GM18520 (cell line): ENCODE data around the gene SORCS2.

Experiments
- ATAC-seq: cut with Tn5 transposase; IDR thresholded peaks from one replicate; pipeline ENCODE4 v1.9.1; 2021; ENCODE audit not compliant: unreplicated experiment

SORCS2 gene

DNA sequence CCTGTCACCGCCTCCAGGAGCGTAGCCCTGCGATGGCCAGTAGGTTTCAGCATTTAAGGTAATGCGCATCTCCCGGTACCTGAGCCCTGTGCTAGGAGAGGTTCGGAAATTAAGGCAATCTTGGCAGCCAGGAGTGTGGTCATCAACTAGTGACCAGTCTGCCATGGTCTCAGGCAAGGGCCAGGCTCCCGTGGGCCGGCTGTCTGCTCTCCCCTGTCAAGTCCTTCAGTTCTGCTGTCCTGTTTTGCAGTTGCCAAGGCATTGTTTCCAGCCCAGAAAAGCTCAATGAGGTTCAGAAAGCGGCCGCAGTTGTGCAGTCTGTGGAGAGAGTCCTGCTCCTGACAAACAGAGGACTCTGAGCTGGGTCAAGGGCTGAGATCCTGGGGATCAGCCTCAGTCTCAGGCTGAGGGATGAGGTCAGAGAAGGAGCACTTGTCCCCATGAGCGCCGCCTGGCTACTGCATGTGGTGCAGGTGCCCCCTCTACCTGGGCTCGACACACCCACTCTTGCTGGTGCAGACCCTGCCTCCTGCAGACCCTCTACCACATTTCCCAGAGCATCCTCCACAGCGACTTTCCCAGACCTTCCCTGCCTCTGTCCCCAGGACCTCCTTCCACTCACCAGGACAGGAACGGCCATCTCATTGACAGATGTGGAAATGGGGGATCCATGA, 295.8 kb downstream of the SORCS2 start:
- ATAC-seq, result no peak

DNA sequence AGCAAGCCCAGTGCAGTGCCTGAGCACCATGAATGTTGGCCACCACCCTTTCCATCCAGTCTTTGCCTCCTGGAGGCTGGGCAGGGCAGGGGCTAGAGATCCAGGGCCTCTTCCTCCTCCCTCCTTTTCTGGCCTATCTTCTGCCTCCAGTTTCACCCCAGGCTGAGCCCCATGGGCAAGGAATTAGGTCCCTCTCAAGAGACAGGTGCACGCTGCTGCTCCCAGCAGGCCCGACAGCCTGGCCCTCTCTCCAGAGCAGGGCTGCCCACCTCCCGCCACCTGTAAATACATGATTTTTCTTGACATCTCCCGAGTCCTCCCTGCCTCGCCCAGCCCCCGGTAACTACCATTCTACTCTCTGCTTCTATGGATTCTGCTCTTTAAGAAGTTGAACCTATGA, 299.6 kb downstream of the SORCS2 start:
- no peak for ATAC-seq

DNA sequence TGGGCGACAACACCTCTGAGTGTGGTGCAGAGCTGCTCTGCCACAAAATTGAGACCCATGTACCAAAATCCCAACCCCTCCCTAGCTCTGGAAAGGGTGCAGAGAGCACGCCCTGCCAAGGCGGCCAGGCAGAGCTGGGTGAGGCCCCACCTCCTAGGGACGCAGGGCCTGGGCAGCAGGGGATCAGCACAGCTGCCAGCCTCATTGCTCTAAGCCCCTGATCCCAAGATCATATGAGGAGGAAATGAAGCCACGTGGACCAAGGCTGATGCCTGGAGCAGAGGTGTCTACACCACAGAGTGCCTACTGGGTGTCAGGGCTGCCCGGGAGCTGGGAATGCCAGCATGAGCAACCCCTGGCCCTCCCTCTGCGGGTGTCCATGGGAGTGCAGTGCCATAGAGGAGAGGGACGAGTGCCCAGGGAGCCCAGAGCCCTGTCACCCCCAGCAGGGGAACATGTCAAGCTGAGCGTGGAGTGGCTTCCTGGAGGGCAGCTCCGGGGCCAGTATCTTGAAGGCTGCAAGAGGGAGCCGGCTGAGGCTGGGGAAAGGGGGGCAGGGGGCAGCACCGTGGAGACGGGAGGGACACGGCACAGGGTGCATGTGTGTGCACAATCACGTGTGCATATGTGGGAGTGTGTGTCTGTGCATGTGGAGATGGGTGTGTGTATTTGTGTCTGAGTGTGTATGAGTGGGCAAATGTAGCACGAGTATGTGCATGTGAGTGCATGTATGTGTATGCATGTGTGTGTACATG, 306.3 kb downstream of the SORCS2 start:
- no peak for ATAC-seq

DNA sequence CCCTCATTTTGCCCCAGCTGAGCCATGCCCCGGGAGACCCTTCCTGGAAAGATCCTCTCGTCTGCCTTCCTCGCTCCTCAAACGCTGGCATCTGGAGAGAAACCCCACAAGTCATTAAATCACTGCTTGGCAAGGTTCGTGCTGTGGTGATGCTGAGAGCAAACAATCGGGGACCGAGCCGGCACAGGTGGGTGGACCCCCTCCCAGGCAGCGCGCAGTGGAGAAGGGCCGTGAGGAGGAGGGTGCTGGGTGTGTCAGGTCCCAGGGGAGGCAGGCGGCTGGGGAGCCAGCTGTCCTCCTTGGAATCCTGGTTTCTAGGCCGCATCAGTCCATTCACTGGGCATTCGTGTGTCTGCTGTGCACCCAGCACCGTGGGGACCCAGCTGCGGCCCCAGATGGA, 307.3 kb downstream of the SORCS2 start:
- no peak for ATAC-seq

DNA sequence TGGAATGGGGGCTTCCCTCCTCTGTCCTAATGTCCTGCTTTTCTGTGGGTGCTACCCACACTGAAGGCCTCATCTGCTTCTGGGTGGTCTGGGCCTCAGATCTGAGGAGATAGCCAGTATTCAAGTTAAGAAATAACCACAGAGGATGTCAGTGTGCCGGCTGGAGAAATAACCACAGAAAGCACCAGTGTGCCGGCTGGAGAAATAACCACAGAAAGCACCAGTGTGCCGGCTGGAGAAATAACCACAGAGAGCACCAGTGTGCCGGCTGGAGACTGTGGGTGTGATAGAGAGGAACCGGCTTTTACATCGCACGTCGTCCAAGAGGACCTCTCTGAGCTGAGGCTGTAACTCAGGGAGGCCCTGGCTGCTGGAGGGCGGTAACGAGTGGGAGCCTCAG, 308.1 kb downstream of the SORCS2 start:
- no peak for ATAC-seq

DNA sequence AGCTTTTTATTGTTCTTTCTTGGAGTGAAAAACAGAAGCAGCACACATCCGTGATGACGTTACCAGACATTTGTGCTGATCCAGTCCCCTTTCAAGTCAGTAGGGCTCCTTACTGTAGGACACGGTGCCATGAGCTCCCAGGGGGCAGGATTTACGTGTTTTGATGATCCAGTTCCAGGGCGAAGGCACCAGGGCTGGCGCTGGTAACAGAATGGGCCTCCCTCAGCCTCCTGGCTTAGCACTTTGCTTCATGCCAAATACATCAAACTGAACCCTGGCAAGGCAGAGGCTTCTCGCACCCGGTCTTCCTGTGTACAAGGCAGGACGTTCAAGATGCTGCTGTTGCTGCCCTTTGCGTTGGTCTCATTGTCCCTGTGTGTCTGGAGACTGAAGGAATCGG, 309.0 kb downstream of the SORCS2 start:
- ATAC-seq, result no peak

DNA sequence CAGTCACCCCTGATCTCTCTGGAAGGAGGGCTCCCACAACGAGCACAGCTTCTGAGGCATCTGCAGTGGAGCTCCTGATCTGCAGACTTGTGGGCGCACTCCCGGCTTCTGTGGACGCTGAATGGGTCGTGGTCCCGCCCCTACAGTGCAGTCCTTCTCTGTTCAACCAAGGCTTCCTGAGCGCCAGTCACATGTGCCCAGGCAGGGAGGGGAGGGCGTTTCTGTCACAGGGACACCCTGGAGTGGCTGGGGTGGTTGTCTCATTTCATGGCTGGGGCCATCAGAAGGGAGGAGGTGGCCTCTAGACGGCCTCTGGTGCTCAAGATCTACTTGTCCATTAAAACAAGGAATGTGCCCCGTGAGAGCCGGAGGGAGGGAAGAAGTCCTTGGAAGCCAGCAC, 309.5 kb downstream of the SORCS2 start:
- ATAC-seq, result no peak

DNA sequence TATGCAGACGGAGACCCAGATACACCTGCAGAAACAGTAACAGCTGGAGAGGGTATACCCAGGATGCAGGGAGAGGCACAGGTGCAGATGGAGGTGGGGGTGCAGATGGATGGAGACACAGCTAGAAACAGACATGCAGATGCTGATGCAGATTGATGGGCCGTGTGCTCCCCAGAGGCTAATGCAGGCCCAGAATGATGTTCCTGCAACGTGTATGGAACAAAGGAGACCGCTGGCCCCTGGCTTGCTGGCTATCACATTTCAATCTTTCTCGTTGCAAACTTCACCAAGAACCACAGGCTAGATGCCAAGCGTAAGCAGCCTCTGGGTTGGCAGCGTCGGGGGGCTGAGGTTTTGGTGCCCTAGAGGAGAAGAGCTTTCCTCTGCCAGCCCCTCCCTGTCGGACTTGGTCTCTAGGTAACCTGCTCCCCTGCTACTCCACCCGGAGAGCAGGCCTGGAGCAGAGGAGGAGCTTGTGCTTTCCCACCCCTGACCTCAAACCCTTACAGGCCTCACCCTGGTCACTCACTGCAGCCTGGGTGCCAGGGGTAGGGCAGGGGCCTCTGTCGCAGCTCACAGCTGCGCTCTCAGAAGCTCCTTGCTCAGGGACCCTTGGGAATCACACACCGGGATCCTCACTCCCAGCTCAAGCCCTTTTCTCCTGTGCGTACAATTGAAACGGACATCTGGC, 311.4 kb downstream of the SORCS2 start:
- no peak for ATAC-seq

DNA sequence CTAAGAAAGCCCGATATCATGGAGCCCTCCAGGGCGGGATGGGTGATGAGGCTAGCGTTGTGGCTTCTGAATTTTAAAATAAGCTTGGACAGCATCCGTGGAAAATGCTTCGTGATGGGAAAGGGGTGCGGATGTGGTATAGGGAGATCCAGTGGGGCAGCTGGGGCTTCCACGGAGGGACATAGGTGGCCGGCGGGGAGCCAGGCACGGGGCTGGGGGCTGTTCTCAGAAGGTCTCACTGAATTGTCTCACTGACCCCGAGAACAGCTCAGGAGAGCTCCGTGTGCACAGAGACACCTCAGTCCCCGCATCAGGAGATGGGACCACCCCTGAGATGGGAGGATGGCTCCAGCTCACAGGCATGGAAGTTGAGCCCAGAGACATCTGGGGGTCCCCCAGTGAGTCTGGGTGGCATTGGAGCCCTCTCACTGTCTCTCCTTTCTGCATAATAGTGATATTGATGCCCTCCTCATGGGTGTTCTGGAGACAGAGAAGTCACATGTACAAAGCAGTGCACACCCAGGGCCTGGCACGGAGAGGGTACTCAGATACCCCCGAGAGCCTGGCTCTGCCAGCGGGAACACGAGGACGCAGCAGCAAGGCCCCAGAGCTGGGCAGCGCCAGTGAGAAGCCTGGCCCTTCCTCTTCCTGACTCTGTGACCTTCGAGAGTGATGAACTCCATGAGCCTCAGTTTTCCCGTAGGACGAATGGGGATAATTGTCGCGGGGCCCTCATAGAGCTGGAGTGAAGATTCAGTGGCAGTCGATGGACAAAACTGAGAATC, 313.0 kb downstream of the SORCS2 start:
- no peak for ATAC-seq

DNA sequence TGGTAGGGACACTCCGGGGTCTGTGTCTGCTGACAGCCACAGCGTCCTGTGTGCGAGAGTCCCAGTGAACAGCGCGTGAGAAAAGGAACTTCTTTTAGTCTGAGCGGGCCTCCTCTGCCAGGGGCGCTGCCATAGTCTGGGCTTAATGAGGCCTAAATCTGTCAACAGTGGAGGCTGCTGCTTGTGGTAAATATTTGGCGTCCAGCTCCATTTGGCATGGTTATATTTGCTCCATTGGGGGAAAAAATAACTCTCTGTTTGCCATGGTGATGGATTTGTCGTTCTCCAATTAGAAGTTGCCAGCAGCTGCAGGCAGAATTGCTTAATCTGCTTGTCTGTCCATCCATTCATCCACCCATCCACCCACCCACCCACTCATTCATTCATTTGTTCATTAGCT, 313.8 kb downstream of the SORCS2 start:
- ATAC-seq, result no peak

DNA sequence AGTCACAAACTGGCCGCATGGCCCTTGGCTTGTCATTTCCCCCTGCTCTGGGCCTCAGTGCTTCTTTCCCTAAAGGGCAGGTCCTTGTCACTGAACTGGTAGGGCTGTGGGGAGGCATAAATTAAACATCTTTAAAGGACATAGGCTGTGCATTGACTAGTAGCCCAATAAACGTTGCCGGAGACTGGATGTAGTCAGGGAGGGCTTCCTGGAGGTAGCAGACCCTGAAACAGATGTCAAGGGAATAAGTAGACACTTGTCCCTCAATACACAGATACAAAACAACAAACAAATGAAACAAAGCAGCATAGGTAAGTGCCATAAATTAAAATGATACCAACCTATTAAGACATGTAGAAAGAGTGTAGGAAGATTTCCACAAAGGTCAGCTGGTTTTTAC, 314.2 kb downstream of the SORCS2 start:
- no peak for ATAC-seq

DNA sequence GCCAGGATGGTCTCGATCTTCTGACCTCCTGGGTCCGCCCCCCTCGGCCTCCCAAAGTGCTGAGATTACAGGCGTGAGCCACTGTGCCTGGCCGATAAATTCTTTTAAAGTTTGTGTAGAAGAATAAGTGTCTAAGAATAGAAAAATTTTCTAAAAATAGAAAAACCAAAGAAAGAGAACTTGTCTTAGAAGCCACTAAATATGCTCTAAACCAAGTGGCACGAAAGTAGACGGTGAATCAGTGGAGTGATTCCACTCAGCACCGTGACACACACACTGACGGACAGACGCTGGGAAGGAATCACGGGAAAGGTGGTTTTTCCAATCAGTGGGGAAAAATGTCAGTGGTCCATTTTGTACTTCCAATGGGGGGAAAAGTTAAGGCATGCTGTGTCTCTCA, 315.0 kb downstream of the SORCS2 start:
- no peak for ATAC-seq

DNA sequence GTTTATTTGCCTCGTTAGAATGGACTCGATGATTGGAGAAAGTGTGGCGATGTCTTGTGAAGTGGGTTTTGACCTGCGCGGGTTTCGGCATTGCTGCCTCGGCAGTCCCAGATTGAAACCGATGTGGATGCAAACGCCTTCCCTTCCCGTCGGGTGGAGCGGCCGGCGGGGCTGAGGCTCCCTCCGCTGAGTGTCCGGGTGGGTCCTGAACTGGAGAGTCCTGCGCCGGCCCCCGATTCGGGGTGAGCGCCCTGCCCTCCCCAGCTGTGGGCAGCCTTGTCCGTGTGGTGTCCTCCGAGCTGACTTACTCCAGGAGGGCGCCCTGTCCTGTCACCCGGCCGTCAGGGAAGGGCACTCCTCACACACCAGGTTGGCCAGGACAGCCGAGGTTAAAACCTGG, 317.7 kb downstream of the SORCS2 start:
- no peak for ATAC-seq

DNA sequence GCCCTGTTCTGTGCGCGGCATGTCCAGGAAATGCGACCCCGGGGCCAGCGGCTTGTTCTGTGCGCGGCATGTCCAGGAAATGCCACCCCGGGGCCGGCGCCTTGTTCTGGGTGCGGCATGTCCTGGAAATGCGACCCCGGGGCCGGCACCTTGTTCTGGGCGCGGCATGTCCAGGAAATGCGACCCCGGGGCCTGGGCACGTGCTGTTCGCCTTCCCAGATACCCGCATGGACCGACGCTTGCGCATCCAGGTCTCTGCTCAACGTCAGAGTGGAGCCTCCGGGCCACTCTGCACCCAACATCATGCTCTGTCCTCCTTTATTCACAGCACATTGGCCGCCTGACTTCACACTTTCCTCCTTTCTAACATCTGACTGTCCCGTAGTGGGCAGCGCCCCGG, 318.2 kb downstream of the SORCS2 start:
- no peak for ATAC-seq

DNA sequence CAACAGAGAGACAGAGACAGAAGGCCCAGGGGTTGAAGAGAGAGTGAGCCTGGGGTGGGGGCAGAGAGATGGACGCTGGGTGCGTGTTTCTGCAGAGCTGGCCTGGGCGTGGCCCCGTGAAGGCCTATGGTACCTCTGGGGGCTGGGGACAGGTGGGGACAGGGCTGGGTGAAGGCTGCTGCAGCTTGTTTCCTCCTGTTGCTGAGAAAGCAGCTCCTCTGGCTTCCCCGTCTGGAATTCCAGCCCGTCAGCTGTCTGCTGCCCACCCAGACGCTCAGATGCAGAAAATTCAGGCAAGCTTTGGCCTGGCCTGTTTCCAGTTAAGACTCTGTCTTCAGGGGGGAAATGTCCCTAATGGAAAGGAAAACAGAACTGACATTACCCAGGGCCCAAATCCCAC, 319.2 kb downstream of the SORCS2 start:
- ATAC-seq, result no peak

DNA sequence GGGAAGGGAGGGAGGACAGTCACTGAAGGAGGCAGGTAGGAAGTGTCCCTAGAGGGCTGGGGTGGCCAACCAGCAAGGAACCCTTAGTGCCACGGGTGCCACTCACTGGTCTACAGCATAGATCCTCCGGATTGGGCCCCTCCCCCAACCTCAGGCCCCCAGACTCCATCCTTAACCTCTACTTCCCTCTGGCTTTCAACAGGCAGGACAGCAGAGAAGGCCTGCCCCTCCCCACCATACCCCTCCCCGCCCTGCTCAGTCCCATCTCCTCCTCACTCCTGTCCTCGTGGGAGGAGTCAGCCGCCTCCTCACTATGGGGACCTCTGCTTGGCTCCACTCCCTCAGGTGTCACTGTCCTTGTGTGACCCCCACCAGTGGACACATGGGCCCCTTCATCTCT, 320.1 kb downstream of the SORCS2 start:
- no peak for ATAC-seq

DNA sequence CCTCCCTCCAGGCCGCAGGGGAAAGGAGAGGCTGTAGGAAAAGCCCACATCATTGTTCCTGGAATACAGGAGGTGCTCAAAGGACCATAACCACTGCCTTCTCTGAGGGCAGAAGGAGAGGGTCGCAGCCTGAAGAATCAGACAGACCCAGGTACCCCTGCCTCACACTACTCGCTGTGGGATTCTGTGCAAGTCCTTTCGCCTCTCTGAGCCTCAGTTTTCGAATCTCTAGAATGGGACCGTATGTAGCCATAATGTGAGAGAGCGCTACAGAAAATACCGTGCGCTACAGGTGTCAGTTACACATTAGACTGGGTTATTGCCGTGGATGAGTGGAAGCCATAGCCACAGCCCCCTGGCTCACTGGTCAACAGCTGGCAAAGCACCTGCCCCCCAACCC, 320.6 kb downstream of the SORCS2 start:
- no peak for ATAC-seq

DNA sequence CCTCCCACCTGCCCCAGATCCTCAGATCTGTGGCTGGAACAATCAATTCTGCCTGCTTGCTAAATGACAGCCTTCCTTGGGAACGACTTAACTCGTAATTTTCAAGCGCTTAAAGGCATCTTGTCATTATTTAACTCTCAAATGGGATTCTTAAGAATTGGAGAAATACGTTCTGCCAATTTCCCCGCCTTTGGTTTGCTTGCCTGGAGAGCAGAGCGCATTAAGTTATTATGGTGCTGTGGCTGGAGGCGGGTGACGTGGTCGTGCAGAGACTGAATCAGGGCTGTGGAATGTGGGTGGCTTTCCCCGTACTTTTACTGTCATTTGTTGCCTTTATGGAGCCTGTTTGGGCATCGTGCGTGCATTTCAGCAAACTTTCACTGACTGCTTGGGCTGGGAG, 321.3 kb downstream of the SORCS2 start:
- ATAC-seq, result no peak

DNA sequence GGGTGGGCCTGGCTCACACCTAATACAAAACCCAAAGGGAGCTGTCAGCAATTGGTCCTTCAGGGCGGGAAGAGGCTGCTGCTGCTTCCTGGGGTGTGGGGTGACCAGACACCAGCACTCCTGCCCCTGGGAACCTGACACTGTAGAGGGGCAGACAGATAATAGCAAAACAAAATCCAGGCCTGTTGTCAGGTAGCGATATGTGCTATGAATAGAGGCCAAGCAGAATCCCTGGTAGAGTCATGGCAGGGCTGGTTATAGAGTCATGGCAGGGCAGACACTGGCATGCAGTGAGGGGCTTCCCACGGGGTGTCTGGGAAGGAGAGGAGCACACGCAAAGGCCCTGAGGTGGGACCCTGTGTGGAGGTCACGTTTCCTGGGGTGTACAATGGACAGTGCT, 321.9 kb downstream of the SORCS2 start:
- ATAC-seq, result no peak

DNA sequence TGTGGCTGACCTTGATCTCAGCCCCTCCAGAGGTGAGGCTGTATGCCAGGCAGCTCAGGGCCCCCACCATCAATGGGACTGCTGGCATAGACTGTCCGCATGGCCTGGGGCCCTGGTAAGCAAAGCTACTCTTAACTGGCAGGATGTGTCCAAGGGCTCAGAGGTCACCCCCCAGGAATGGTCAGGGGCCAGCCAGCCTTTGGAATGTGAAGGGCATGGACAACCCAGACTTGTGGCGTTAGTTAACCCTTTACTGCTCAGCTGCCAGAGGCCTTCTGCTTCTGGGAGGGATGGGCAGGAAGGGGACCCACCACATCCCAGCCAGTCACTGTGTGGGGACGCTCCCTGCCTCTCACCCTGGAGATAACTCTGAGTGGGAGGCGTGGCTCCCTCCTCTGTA, 322.5 kb downstream of the SORCS2 start:
- no peak for ATAC-seq

DNA sequence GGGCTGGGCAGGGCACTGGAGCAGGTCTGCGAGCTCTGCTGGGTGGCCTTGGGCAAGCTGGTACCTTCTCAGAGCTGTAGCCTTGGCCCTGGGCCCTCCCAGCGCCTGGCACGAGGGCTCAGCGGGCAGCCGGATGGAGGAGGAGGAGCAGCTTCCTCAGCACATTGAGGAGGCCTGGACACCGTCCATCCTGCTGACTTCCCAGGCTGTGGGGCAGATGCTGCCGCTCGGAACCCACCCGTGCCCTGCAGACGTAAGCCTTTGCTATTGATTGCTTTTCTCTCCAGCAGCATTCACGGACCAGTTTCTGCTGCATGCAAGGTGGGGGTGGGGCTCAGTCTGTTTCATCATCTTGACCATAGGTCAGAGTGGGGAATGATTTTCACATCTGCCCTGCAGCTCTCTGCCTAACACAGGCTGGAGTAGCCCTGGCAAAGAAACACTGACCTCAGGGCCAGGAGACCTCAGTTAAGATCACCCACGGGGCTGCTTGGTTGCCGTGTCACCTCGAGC, 323.1 kb downstream of the SORCS2 start:
- ATAC-seq, result no peak
